SK-N-SH (cell line): Measurements from ENCODE around the gene ALDH1L1. TPM values are rescaled to one million over a fixed set of nuclear protein-coding genes. Genes with fewer than 3 reads are reported as not detected.

Source experiments
- CTCF ChIA-PET: fragments of 300-600, 350-600 bp; formaldehyde crosslinking; extraction: SDS; loops from one replicate; lab custom pipeline; 2021; lab: Yijun Ruan, JAX
- POLR2A ChIA-PET: fragments of 350-600 bp; sonication (Branson Sonifier 250); formaldehyde crosslinking; extraction: SDS; loops from one replicate; lab custom pipeline; 2020; ENCODE audit warnings: antibody characterized with exemption, inconsistent platforms; lab: Yijun Ruan, JAX
- DNase-seq: peaks from one replicate; pipeline ENCODE4 v3.0.0; 2012
- H2AFZ ChIP-seq: fragments of 200-600 bp; sonication (generic); 2 replicates; pipeline ENCODE4 v1.8.1; 2016; ENCODE audit warnings: antibody characterized with exemption, mild to moderate bottlenecking, low read depth
- H3F3A ChIP-seq: fragments of 200-600 bp; sonication (generic); replicated peaks from 2 replicates; pipeline ENCODE3; 2016; ENCODE audit warnings: antibody characterized with exemption, mild to moderate bottlenecking; ENCODE audit not compliant: insufficient read depth
- H3K27ac ChIP-seq, 2 experiments: fragments of 200-500 bp in 1 of 2; fragments of 200-600 bp in 1 of 2; sonication (Bioruptor generic) in 1 of 2; sonication (generic), shearing (Covaris generic) in 1 of 2; 2 replicates each; pipeline versions ENCODE4 v1.5.1 to v1.6.1; 2014 to 2016; ENCODE audit warnings: low read depth in 2 of 2, inconsistent platforms in 1 of 2, low read length in 1 of 2, mild to moderate bottlenecking in 1 of 2, mixed read lengths in 1 of 2
- H3K27me3 ChIP-seq: fragments of 200-600 bp; sonication (generic), shearing (Covaris generic); 2 replicates; pipeline ENCODE4 v1.6.1; 2016; ENCODE audit warnings: mixed run types; ENCODE audit not compliant: insufficient read depth
- H3K36me3 ChIP-seq, 2 experiments: fragments of 200-500 bp in 1 of 2; fragments of 200-600 bp in 1 of 2; sonication (Bioruptor generic) in 1 of 2; sonication (generic) in 1 of 2; replicated peaks in 1 of 2; 2 replicates each; pipeline versions ENCODE3 to v1.5.1; 2014 to 2016; ENCODE audit warnings: low read length in 1 of 2, mild to moderate bottlenecking in 1 of 2; ENCODE audit not compliant: insufficient read depth in 2 of 2, control insufficient read depth in 1 of 2
- H3K4me1 ChIP-seq, 2 experiments: fragments of 200-500 bp in 1 of 2; fragments of 200-600 bp in 1 of 2; sonication (Bioruptor generic) in 1 of 2; sonication (generic), shearing (Covaris generic) in 1 of 2; 2 replicates each; pipeline versions ENCODE4 v1.5.1 to v1.6.1; 2014 to 2016; ENCODE audit warnings: low read depth in 1 of 2, low read length in 1 of 2, mixed run types in 1 of 2; ENCODE audit not compliant: insufficient read depth in 2 of 2, control insufficient read depth in 1 of 2
- H3K4me2 ChIP-seq: fragments of 200-600 bp; sonication (generic), shearing (Covaris generic); 2 replicates; pipeline ENCODE4 v1.6.1; 2017; ENCODE audit warnings: mixed run types
- H3K4me3 ChIP-seq, 2 experiments: fragments of 200-500 bp in 1 of 2; fragments of 200-600 bp in 1 of 2; sonication (Bioruptor generic) in 1 of 2; sonication (generic), shearing (Covaris generic) in 1 of 2; 2 replicates each; pipeline versions ENCODE4 v1.5.1 to v1.8.1; 2014 to 2016; ENCODE audit warnings: low read depth in 2 of 2, inconsistent platforms in 1 of 2, low read length in 1 of 2, mild to moderate bottlenecking in 1 of 2, mixed read lengths in 1 of 2, moderate library complexity in 1 of 2
- H3K79me2 ChIP-seq: fragments of 200-600 bp; sonication (generic); 2 replicates; pipeline ENCODE4 v1.8.1; 2017; ENCODE audit warnings: mild to moderate bottlenecking; ENCODE audit not compliant: insufficient read depth
- H3K9ac ChIP-seq: fragments of 200-600 bp; sonication (generic); 2 replicates; pipeline ENCODE4 v1.6.1; 2017; ENCODE audit warnings: mixed run types
- H3K9me2 ChIP-seq: fragments of 200-600 bp; sonication (generic); 2 replicates; pipeline ENCODE4 v1.6.1; 2017; ENCODE audit warnings: mixed run types
- H3K9me3 ChIP-seq: fragments of 200-600 bp; sonication (generic); 2 replicates; pipeline ENCODE4 v1.6.1; 2017; ENCODE audit warnings: mixed run types, mild to moderate bottlenecking, moderate library complexity
- H4K20me1 ChIP-seq: fragments of 200-600 bp; sonication (generic); 2 replicates; pipeline ENCODE4 v1.6.1; 2017; ENCODE audit warnings: mild to moderate bottlenecking, mixed run types; ENCODE audit not compliant: insufficient read depth
- GABPA ChIP-seq: IDR thresholded peaks from 2 replicates; pipeline ENCODE4 v1.4.0; 2012; ENCODE audit warnings: low read depth, mild to moderate bottlenecking
- TAF1 ChIP-seq: IDR thresholded peaks from 2 replicates; pipeline ENCODE4 v1.6.1; 2012; ENCODE audit warnings: low read depth, mild to moderate bottlenecking, low read length, moderate library complexity, borderline replicate concordance
- TCF12 ChIP-seq: IDR thresholded peaks from 2 replicates; pipeline ENCODE4 v1.4.0; 2012
- USF1 ChIP-seq: IDR thresholded peaks from 2 replicates; pipeline ENCODE4 v1.4.0; 2012; ENCODE audit warnings: low read depth, borderline replicate concordance
- WGBS: methylation state at CpG from one replicate; pipeline ENCODE4 v1.1.6; 2017; ENCODE audit warnings: low lambda C conversion rate; 5-methylcytosine and 5-hydroxymethylcytosine counted together
- polyA plus RNA-seq, 3 experiments: library from polyadenylated mRNA; depleted of rRNA; stranded (reverse); fragments of >200 nt; gene quantifications; 2 replicates each; pipeline ENCODE4 v1.2.3, GENCODE V29; 2012
- small RNA-seq, 7 experiments: library from RNA; depleted of rRNA; stranded (forward); fragments of <200 nt; gene quantifications; one replicate each; pipeline ENCODE3, GENCODE V24; 2012

The ALDH1L1 gene
- polyA plus RNA-seq, 1 of the 3 experiments (the other 2 are of a cell fraction) = not detected

GRCh38 chr3:126053949-126054569 lies 126.3 kb downstream of the ALDH1L1 start:
- TF ChIP-seq USF1 (no peak), TCF12 (no peak), GABPA (no peak), TAF1 (no peak)
- no peak overlapping the region for H3K9ac ChIP-seq
- CTCF ChIA-PET = no interaction called here
- H3F3A ChIP-seq = no peaks in the 10 kb centered on the region
- H3K9me3 ChIP-seq = no peaks in the 10 kb centered on the region
- H4K20me1 ChIP-seq = no peaks in the 10 kb centered on the region
- H3K27ac ChIP-seq = no peak overlapping the region
- no peaks in the 10 kb centered on the region for H3K36me3 ChIP-seq
- POLR2A ChIA-PET = no interaction called here
- WGBS = 80% methylated on average over 5 of the region's 6 CpGs
- no peak overlapping the region for H3K4me2 ChIP-seq
- no peaks in the 10 kb centered on the region for H3K27me3 ChIP-seq
- DNase-seq = no peak
- no peak overlapping the region for H3K4me3 ChIP-seq
- H2AFZ ChIP-seq = no peak overlapping the region
- no peaks in the 10 kb centered on the region for H3K9me2 ChIP-seq
- peaks cover 0 to 4% of the 10 kb centered on the region in 2 experiments; a peak in 1 of 4 replicates for H3K4me1 ChIP-seq
- no peaks in the 10 kb centered on the region for H3K79me2 ChIP-seq

Small RNA genes lying within 50 kb of the gene (small RNA-seq; reads per million reads assigned to genes)
- gene RNU1-30P = 0 to 0.13 (median 0) reads per million in 7 experiments

Other genes starting within 250 kb of the ALDH1L1 start
- gene ROPN1B, start 211.4 kb downstream of the ALDH1L1 start, polyA plus RNA-seq (2012; rRNA removed) = not detected in 2 replicates
- gene SLC41A3, start 96.5 kb downstream of the ALDH1L1 start, polyA plus RNA-seq (2012; rRNA removed) = 53.4 and 58.4 TPM in 2 replicates
- 0.28 and 0.39 TPM in 2 replicates for gene KLF15, start 176.8 kb upstream of the ALDH1L1 start, polyA plus RNA-seq (2012; rRNA removed)
- gene CFAP100, start 214.3 kb upstream of the ALDH1L1 start, polyA plus RNA-seq (2012; rRNA removed) = not detected in 2 replicates